IgD-negative memory B cell (primary cell): Measurements from ENCODE around the gene IGFBP5. TPM values are rescaled to one million over a fixed set of nuclear protein-coding genes. Genes with fewer than 3 reads are reported as not detected.
A peak's percentile ranks its signal among the peaks of the same experiment; 100 is the strongest.

Experiments used
- H3K27ac Mint-ChIP-seq, 3 donors: one replicate each; pipeline ENCODE4 v1.8.0; 2020 to 2022; ENCODE audit warnings: mild to moderate bottlenecking in 3 of 3, mixed read lengths in 3 of 3, moderate library complexity in 1 of 3
- H3K27me3 Mint-ChIP-seq: one replicate; pipeline ENCODE4 v1.8.0; 2021; ENCODE audit warnings: mixed read lengths
- H3K36me3 Mint-ChIP-seq: one replicate; pipeline ENCODE4 v1.8.0; 2020; ENCODE audit warnings: mild to moderate bottlenecking, mixed read lengths
- H3K4me1 Mint-ChIP-seq, 3 donors: one replicate each; pipeline ENCODE4 v1.8.0; 2020 to 2022; ENCODE audit warnings: mixed read lengths in 3 of 3, mild to moderate bottlenecking in 1 of 3
- H3K4me3 Mint-ChIP-seq, 4 donors: one replicate each; pipeline ENCODE4 v1.8.0; 2020 to 2022; ENCODE audit warnings: mild to moderate bottlenecking in 4 of 4, mixed read lengths in 4 of 4, moderate library complexity in 3 of 4
- H3K9me3 Mint-ChIP-seq, 3 donors: one replicate each; pipeline ENCODE4 v1.8.0; 2020 to 2021; ENCODE audit warnings: mixed read lengths in 3 of 3, mild to moderate bottlenecking in 1 of 3
- polyA plus RNA-seq: library from polyadenylated mRNA; unstranded; fragments of 300-500 nt; fragmentation: Illumina TruSeq; gene quantifications from one replicate; pipeline ENCODE4 v1.2.3, GENCODE V29; 2021

Gene IGFBP5
- polyA plus RNA-seq, 1 donor from 2014 or later = not detected

- peak overlapping the region in 1 of 4 donors; percentile 17 for H3K4me3 Mint-ChIP-seq
- H3K36me3 Mint-ChIP-seq = no peaks in the 10 kb centered on the region
- peaks cover 48% of the 10 kb centered on the region for H3K27me3 Mint-ChIP-seq
- H3K27ac Mint-ChIP-seq = no peak overlapping the region
- peaks cover 0 to 3% (median 0%) of the 10 kb centered on the region in 3 donors for H3K9me3 Mint-ChIP-seq
- H3K4me1 Mint-ChIP-seq = peaks cover 5 to 15% (median 13%) of the 10 kb centered on the region in 3 donors
Observed at GRCh38 chr2:216636551-216637450, 58.5 kb downstream of the IGFBP5 start.

DNA sequence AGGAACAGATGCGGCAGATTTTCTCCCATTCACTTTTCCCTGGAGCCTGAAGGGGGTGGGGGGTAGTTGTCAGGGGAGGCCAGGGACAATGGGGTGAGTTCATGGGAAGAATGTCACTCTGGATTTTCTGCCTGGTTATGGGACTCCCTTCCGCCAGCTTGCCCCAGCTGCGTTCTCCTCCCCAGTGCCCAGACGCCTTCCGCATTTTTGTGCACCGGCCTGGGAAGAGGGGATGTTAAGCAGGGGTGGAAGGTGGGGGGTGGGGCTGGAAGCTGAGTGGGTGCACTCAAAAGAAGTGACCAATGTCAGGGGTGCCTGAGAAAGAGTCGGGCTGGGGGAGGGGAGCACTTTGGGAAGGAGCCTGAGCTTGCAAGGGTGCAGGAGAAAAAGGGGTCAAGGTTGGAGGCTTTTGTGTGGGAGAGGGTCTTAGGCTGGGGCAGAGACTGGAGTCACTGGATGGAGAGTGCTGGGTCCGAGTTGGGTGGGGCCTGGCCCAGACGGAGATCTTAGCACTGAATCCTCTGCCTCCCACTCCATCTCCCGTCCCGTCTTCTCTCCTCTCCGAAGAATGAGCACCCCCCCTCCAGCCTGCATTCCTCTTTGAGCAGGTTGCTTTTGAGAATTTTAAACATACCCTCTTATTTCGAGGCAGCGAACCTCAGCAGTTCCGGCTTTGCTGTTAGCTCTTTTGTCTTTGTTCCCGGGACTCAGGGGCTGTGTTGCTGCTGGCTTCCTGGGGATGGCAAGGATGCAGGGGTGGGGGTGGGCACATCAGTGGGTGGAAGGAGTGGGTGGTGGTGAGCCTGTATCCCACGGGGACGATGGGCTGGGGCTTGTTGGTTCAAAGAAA is 59.4 kb downstream of the IGFBP5 start:
- peaks cover 5 to 15% (median 13%) of the 10 kb centered on the region in 3 donors for H3K4me1 Mint-ChIP-seq
- H3K36me3 Mint-ChIP-seq = no peaks in the 10 kb centered on the region
- no peak overlapping the region for H3K27ac Mint-ChIP-seq
- H3K27me3 Mint-ChIP-seq = peaks cover 53% of the 10 kb centered on the region
- peaks cover 0 to 5% (median 0%) of the 10 kb centered on the region in 3 donors for H3K9me3 Mint-ChIP-seq
- peak overlapping the region in 1 of 4 donors; percentile 22 for H3K4me3 Mint-ChIP-seq

GRCh38 chr2:216635171-216635570 is 60.2 kb downstream of the IGFBP5 start:
- H3K27me3 Mint-ChIP-seq = peaks cover 53% of the 10 kb centered on the region
- H3K4me1 Mint-ChIP-seq = peaks cover 5 to 15% (median 13%) of the 10 kb centered on the region in 3 donors
- H3K27ac Mint-ChIP-seq = peak overlapping the region in 1 of 3 donors; percentile 11
- H3K9me3 Mint-ChIP-seq = peaks cover 0 to 5% (median 0%) of the 10 kb centered on the region in 3 donors
- no peaks in the 10 kb centered on the region for H3K36me3 Mint-ChIP-seq
- H3K4me3 Mint-ChIP-seq = peak overlapping the region in 3 of 4 donors; percentile 22 to 36 (median 29)

GRCh38 chr2:216634370-216635148 is 60.8 kb downstream of the IGFBP5 start:
- peaks cover 5 to 14% (median 9%) of the 10 kb centered on the region in 3 donors for H3K4me1 Mint-ChIP-seq
- no peak overlapping the region for H3K27ac Mint-ChIP-seq
- peaks cover 53% of the 10 kb centered on the region for H3K27me3 Mint-ChIP-seq
- no peaks in the 10 kb centered on the region for H3K36me3 Mint-ChIP-seq
- peak overlapping the region in 3 of 4 donors; percentile 23 to 91 (median 90) for H3K4me3 Mint-ChIP-seq
- peaks cover 0 to 3% (median 0%) of the 10 kb centered on the region in 3 donors for H3K9me3 Mint-ChIP-seq

DNA sequence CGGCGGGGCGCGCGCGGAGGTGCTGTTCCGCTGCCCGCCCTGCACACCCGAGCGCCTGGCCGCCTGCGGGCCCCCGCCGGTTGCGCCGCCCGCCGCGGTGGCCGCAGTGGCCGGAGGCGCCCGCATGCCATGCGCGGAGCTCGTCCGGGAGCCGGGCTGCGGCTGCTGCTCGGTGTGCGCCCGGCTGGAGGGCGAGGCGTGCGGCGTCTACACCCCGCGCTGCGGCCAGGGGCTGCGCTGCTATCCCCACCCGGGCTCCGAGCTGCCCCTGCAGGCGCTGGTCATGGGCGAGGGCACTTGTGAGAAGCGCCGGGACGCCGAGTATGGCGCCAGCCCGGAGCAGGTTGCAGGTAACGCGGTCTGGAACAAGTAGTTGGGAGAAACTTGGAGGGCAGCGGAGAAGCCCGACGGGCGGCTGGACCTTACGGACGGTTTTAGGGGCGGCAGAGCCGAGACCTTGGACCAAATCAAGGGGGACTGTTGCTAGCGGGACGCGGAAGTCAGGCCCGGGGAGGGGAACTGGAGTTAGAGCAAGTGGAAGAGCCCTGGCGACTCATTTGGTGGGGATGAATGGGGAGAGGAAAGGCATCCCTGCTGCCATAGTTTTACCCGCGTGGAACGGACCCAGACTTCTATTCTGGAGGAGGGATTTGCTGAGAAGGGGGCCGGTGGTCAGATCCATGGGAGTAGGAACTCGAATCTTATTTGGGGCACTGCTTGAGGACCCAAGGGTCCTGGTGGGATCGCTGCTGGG is 61.6 kb downstream of the IGFBP5 start:
- Mint-ChIP-seq H3K4me1 (peaks cover 5 to 14% (median 9%) of the 10 kb centered on the region in 3 donors), H3K4me3 (peak overlapping the region in 3 of 4 donors; percentile 23 to 91 (median 90)), H3K9me3 (peaks cover 0 to 3% (median 0%) of the 10 kb centered on the region in 3 donors), H3K27me3 (peaks cover 53% of the 10 kb centered on the region), H3K36me3 (no peaks in the 10 kb centered on the region), H3K27ac (no peak overlapping the region)

GRCh38 chr2:216632952-216633615 is 62.3 kb downstream of the IGFBP5 start, which contains the start of gene IGFBP2:
Gene IGFBP2, plus strand, starts transcription at chr2:216633420. Its CDS starts 104 bp downstream, at chr2:216633524.
- peaks cover 54% of the 10 kb centered on the region for H3K27me3 Mint-ChIP-seq
- H3K4me3 Mint-ChIP-seq = peak within 1 kb of the TSS; percentile 7 to 91 (median 80)
- peak within 1 kb of the TSS in 1 of 3 donors; percentile 79 for H3K27ac Mint-ChIP-seq
- H3K36me3 Mint-ChIP-seq = no peaks in the 10 kb centered on the region
- peaks cover 0 to 3% (median 0%) of the 10 kb centered on the region in 3 donors for H3K9me3 Mint-ChIP-seq
- peaks cover 5 to 14% (median 9%) of the 10 kb centered on the region in 3 donors for H3K4me1 Mint-ChIP-seq

DNA sequence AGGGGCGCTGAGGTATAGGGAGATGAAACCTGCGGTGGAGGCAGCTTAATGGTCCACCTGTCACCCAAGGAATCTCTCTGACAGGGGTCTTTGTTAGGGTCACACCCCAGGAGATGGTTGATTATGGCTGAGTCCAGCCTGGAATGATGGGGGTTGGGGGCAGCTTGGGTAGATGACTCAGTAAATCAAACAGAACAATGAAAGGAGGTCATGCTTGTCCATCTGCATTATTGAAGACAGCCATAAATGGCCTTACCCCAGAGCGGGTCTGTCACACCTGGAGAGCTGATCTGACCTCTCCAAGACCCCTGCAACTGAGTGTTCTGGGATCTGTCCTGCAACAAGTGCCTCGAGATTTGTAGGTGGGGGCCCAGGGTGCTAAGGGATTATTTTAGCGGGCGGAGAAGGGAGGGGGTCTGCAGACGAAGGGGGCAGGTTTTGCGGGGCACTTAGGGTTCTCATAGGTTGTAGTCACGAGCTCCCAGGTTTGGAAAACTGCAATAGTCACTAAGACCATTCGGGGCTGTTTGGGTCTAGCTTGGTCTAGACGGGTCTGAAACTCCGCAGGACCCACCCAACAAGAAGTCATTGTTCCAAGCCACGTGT is 62.9 kb downstream of the IGFBP5 start:
- Mint-ChIP-seq H3K9me3 (peaks cover 0 to 3% (median 0%) of the 10 kb centered on the region in 3 donors), H3K4me1 (peaks cover 5 to 14% (median 9%) of the 10 kb centered on the region in 3 donors), H3K4me3 (peak overlapping the region; percentile 7 to 87 (median 74)), H3K27me3 (peaks cover 52% of the 10 kb centered on the region), H3K27ac (peak overlapping the region in 1 of 3 donors; percentile 79), H3K36me3 (no peaks in the 10 kb centered on the region)

GRCh38 chr2:216629784-216630183 is 65.6 kb downstream of the IGFBP5 start:
- Mint-ChIP-seq H3K36me3 (no peaks in the 10 kb centered on the region), H3K9me3 (peaks cover 0 to 5% (median 0%) of the 10 kb centered on the region in 3 donors), H3K4me3 (no peak overlapping the region), H3K27me3 (peaks cover 30% of the 10 kb centered on the region), H3K27ac (no peak overlapping the region), H3K4me1 (peaks cover 0 to 11% (median 9%) of the 10 kb centered on the region in 3 donors)

GRCh38 chr2:216626875-216627245 is 68.5 kb downstream of the IGFBP5 start:
- Mint-ChIP-seq H3K36me3 (no peaks in the 10 kb centered on the region), H3K27ac (no peak overlapping the region), H3K9me3 (peaks cover 0 to 7% (median 4%) of the 10 kb centered on the region in 3 donors), H3K27me3 (peaks cover 10% of the 10 kb centered on the region), H3K4me3 (no peak overlapping the region), H3K4me1 (no peaks in the 10 kb centered on the region)

GRCh38 chr2:216626168-216626874 is 69.0 kb downstream of the IGFBP5 start:
- Mint-ChIP-seq H3K4me1 (no peaks in the 10 kb centered on the region), H3K9me3 (peaks cover 0 to 7% (median 2%) of the 10 kb centered on the region in 3 donors), H3K4me3 (no peak overlapping the region), H3K27ac (no peak overlapping the region), H3K36me3 (no peaks in the 10 kb centered on the region), H3K27me3 (peaks cover 6% of the 10 kb centered on the region)

DNA sequence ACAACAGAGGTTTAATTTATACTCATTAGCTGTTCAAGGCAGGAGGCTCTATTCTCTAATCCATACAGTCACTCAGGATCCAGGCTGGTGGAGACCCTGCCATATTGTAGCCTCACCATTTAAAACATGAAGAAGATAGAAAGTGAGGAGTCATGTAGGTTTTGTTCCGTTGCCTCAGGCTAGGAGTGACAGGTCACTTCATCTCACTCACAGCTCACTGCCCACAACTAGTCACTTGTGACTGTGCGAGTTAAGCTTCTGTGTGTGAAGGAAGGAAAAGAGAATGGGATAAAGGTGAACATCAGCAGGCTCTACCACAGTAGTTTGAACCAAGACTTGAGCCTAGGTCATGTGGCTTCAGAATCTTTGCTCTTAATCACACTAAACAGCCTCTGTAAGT is 71.1 kb downstream of the IGFBP5 start:
- Mint-ChIP-seq H3K27ac (no peak overlapping the region), H3K27me3 (peaks cover 5% of the 10 kb centered on the region), H3K9me3 (peaks cover 0 to 7% (median 2%) of the 10 kb centered on the region in 3 donors)

DNA sequence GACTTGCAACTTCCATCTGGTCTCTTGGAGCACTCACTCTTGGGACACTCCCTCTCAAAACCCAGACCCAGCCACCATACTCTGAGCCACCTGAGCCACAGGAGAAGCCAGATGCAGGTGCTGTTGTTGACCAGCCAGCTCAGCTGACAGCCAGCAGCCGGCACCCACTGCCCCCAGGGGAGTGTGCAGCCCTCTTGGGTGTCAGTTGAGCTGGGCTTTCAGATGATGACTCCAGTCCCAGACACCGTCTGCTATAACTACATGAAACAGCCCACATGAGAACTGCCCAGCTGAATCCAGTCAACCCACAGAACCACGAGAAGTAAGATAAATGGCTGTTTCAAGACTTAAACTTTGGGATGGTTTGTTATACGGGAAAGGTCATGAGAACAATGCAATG is 72.8 kb downstream of the IGFBP5 start:
- no peak overlapping the region for H3K4me3 Mint-ChIP-seq
- no peaks in the 10 kb centered on the region for H3K4me1 Mint-ChIP-seq
- H3K36me3 Mint-ChIP-seq = no peaks in the 10 kb centered on the region
- H3K9me3 Mint-ChIP-seq = peaks cover 0 to 7% (median 2%) of the 10 kb centered on the region in 3 donors
- H3K27ac Mint-ChIP-seq = no peak overlapping the region
- peaks cover 3% of the 10 kb centered on the region for H3K27me3 Mint-ChIP-seq

More for the DNA sequence above, 71.1 kb downstream of the IGFBP5 start:
- H3K36me3 Mint-ChIP-seq = no peaks in the 10 kb centered on the region
- no peak overlapping the region for H3K4me3 Mint-ChIP-seq
- no peaks in the 10 kb centered on the region for H3K4me1 Mint-ChIP-seq
